GM23338 (cell line): Measurements from ENCODE around the gene CAPN1. TPM values are rescaled to one million over a fixed set of nuclear protein-coding genes. Genes with fewer than 3 reads are reported as not detected.

Experiments
- ATAC-seq: fragments of 200-7000 bp; cut with Tn5 transposase; 3 replicates; pipeline ENCODE4 v1.9.1; 2020
- DNase-seq: peaks from one replicate; pipeline ENCODE4 v3.0.0-alpha.2; 2015; ENCODE audit warnings: low spot score
- H2AFZ ChIP-seq: fragments of 200-600 bp; sonication (generic); 2 replicates; pipeline ENCODE4 v1.8.0; 2016; ENCODE audit warnings: antibody characterized with exemption, mild to moderate bottlenecking, moderate library complexity
- H3F3A ChIP-seq: fragments of 200-600 bp; sonication (generic); replicated peaks from 2 replicates; pipeline ENCODE4 v1.8.0; 2017; ENCODE audit warnings: antibody characterized with exemption, mixed run types, low read depth
- H3K27ac ChIP-seq: fragments of 200-600 bp; sonication (generic); 2 replicates; pipeline ENCODE4 v1.6.1; 2016; ENCODE audit warnings: low read depth
- H3K27me3 ChIP-seq: fragments of 200-600 bp; sonication (generic); 2 replicates; pipeline ENCODE4 v1.8.0; 2016; ENCODE audit warnings: mild to moderate bottlenecking, mixed run types, moderate library complexity; ENCODE audit not compliant: insufficient read depth
- H3K36me3 ChIP-seq: fragments of 200-600 bp; sonication (generic); 2 replicates; pipeline ENCODE4 v1.8.0; 2016; ENCODE audit warnings: mild to moderate bottlenecking; ENCODE audit not compliant: insufficient read depth
- H3K4me1 ChIP-seq: fragments of 200-600 bp; sonication (generic); 2 replicates; pipeline ENCODE4 v1.8.0; 2016; ENCODE audit warnings: mild to moderate bottlenecking, moderate library complexity; ENCODE audit not compliant: insufficient read depth
- H3K4me2 ChIP-seq: fragments of 200-600 bp; sonication (generic); 2 replicates; pipeline ENCODE4 v1.7.1; 2017; ENCODE audit warnings: mixed run types
- H3K4me3 ChIP-seq: fragments of 200-600 bp; sonication (generic); 2 replicates; pipeline ENCODE4 v1.6.1; 2016; ENCODE audit warnings: mixed run types
- H3K79me2 ChIP-seq: fragments of 200-600 bp; sonication (generic); replicated peaks from 2 replicates; pipeline ENCODE4 v1.8.0; 2017; ENCODE audit warnings: mild to moderate bottlenecking; ENCODE audit not compliant: insufficient read depth
- H3K9me2 ChIP-seq: fragments of 200-600 bp; sonication (generic); 2 replicates; pipeline ENCODE4 v1.8.0; 2017; ENCODE audit not compliant: insufficient read depth
- H4K20me1 ChIP-seq: fragments of 200-600 bp; sonication (generic); replicated peaks from 2 replicates; pipeline ENCODE4 v1.8.0; 2017; ENCODE audit warnings: mild to moderate bottlenecking; ENCODE audit not compliant: insufficient read depth
- H3K27ac Mint-ChIP-seq: 2 replicates; pipeline ENCODE4 v1.8.0; 2020; ENCODE audit warnings: inconsistent platforms, mild to moderate bottlenecking, moderate library complexity, mixed read lengths
- H3K27me3 Mint-ChIP-seq: 3 replicates; pipeline ENCODE4 v1.8.0; 2022; ENCODE audit warnings: low read depth, mild to moderate bottlenecking, moderate library complexity, mixed read lengths, inconsistent platforms; ENCODE audit not compliant: insufficient read depth, poor library complexity
- H3K36me3 Mint-ChIP-seq: 3 replicates; pipeline ENCODE4 v1.8.0; 2021; ENCODE audit warnings: low read depth, mild to moderate bottlenecking, inconsistent platforms, moderate library complexity, mixed read lengths
- H3K4me1 Mint-ChIP-seq: 3 replicates; pipeline ENCODE4 v1.8.0; 2020; ENCODE audit warnings: mild to moderate bottlenecking, inconsistent platforms, mixed read lengths
- H3K4me3 Mint-ChIP-seq: 3 replicates; pipeline ENCODE4 v1.8.0; 2021; ENCODE audit warnings: moderate library complexity, mild to moderate bottlenecking, inconsistent platforms, mixed read lengths
- H3K9me3 Mint-ChIP-seq: 3 replicates; pipeline ENCODE4 v1.8.0; 2020; ENCODE audit warnings: moderate library complexity, mild to moderate bottlenecking, inconsistent platforms, mixed read lengths
- ETS1 ChIP-seq: IDR thresholded peaks from 2 replicates; pipeline ENCODE4 v1.6.1; 2016; ENCODE audit warnings: antibody characterized with exemption
- EZH2 ChIP-seq: fragments of 200-600 bp; sonication (generic); IDR thresholded peaks from one replicate; pipeline ENCODE4 v1.8.0; 2017; ENCODE audit warnings: antibody characterized with exemption, mild to moderate bottlenecking, low read depth; ENCODE audit not compliant: unreplicated experiment
- NANOG ChIP-seq: IDR thresholded peaks from 2 replicates; pipeline ENCODE4 v1.6.1; 2016; ENCODE audit warnings: antibody characterized with exemption, borderline replicate concordance
- REST ChIP-seq: IDR thresholded peaks from one replicate; pipeline ENCODE4 v1.6.1; 2018; ENCODE audit warnings: antibody characterized with exemption; ENCODE audit not compliant: unreplicated experiment
- ZNF331 ChIP-seq: fragments of 250-450 bp; sonication (Bioruptor Pico); IDR thresholded peaks from 2 replicates; pipeline ENCODE4 v1.5.0; 2020; ENCODE audit warnings: low read depth, mild to moderate bottlenecking, moderate library complexity
- ZNF462 ChIP-seq: fragments of 250-450 bp; sonication (Bioruptor Pico); IDR thresholded peaks from 2 replicates; pipeline ENCODE4 v1.5.0; 2020; ENCODE audit warnings: mild to moderate bottlenecking, moderate library complexity
- polyA plus RNA-seq: library from polyadenylated mRNA; unstranded; fragments of >200 nt; fragmentation: Nextera tagmentation; extraction: Ambion mirVana; gene quantifications from 2 replicates; pipeline ENCODE4 v1.2.1, GENCODE V29; 2016
- total RNA-seq: library from RNA; depleted of rRNA; stranded (reverse); fragments of >200 nt; shearing (Covaris generic); gene quantifications from 2 replicates; pipeline ENCODE4 v1.2.3, GENCODE V29; 2014

The CAPN1 gene
- total and polyA plus RNA-seq, 2 experiments from 2014 or later = 67.3 to 277 TPM

- no peak for TF ChIP-seq REST
- TF ChIP-seq NANOG = no peak
- TF ChIP-seq EZH2 = no peak
- no peak for TF ChIP-seq ZNF331 (CRISPR knock-in tag)
- TF ChIP-seq ZNF462 (CRISPR knock-in tag) = no peak
Measured at GRCh38 chr11:65226103-65226442, 44.3 kb downstream of the CAPN1 start (continued).

GRCh38 chr11:65227879-65228278 lies 46.2 kb downstream of the CAPN1 start:
- DNase-seq = no peak
- Histone ChIP-seq H3K27me3 (no peaks in the 10 kb centered on the region), H3K4me2 (no peak overlapping the region), H3K79me2 (no peaks in the 10 kb centered on the region), H3K27ac (no peak overlapping the region), H3K4me3 (no peak overlapping the region), H3K36me3 (peaks cover 8% of the 10 kb centered on the region; the same call in 1 of the 2 replicates), H3K4me1 (peaks cover 14% of the 10 kb centered on the region), H4K20me1 (no peaks in the 10 kb centered on the region), H3K9me2 (no peaks in the 10 kb centered on the region), H2AFZ (no peak overlapping the region), H3F3A (peaks cover 10% of the 10 kb centered on the region; the same call in 1 of the 2 replicates)
- Mint-ChIP-seq H3K27me3 (peaks cover 8% of the 10 kb centered on the region), H3K4me3 (no peak overlapping the region), H3K27ac (no peak overlapping the region), H3K4me1 (peaks cover 18% of the 10 kb centered on the region), H3K9me3 (peaks cover 4% of the 10 kb centered on the region; the same call in 1 of the 3 replicates), H3K36me3 (peaks cover 46% of the 10 kb centered on the region)
- ATAC-seq = no peak
- no peak for TF ChIP-seq ETS1
